OCI-LY3 (cell line): ENCODE results near the gene NRG3.

Source experiments
- H2AFZ ChIP-seq: fragments of 200-600, 300-600 bp; shearing (Covaris generic); 2 replicates; pipeline ENCODE4 v1.6.0; 2014; ENCODE audit warnings: antibody characterized with exemption, low read depth, low read length
- H3K27ac ChIP-seq: fragments of 200-600, 300-600 bp; sonication (generic); 2 replicates; pipeline ENCODE4 v1.5.1; 2014; ENCODE audit warnings: mild to moderate bottlenecking, low read length, moderate library complexity, mixed read lengths
- H3K27me3 ChIP-seq: fragments of 200-600, 300-600 bp; sonication (generic); 2 replicates; pipeline ENCODE4 v1.6.1; 2014; ENCODE audit warnings: low read depth, low read length, mixed read lengths
- H3K36me3 ChIP-seq: fragments of 200-600, 300-600 bp; sonication (generic); replicated peaks from 2 replicates; pipeline ENCODE3; 2014; ENCODE audit warnings: low read depth, low read length, mixed read lengths
- H3K4me1 ChIP-seq: fragments of 300-600, 200-600 bp; sonication (generic); 2 replicates; pipeline ENCODE4 v1.6.1; 2014; ENCODE audit warnings: low read length, mixed read lengths
- H3K4me2 ChIP-seq: fragments of 200-600, 300-600 bp; sonication (generic); 2 replicates; pipeline ENCODE4 v1.6.1; 2014; ENCODE audit warnings: low read length, mixed read lengths
- H3K4me3 ChIP-seq: fragments of 300-600, 200-600 bp; sonication (generic); 2 replicates; pipeline ENCODE4 v1.5.1; 2014; ENCODE audit warnings: antibody characterized with exemption, mild to moderate bottlenecking, low read length, moderate library complexity
- H3K79me2 ChIP-seq: fragments of 300-600, 200-600 bp; shearing (Covaris generic); 2 replicates; pipeline ENCODE4 v1.6.1; 2014; ENCODE audit warnings: mild to moderate bottlenecking, low read length, mixed read lengths
- H3K9ac ChIP-seq: fragments of 300-600, 200-600 bp; shearing (Covaris generic); 2 replicates; pipeline ENCODE4 v1.6.0; 2014; ENCODE audit warnings: mild to moderate bottlenecking, low read length, moderate library complexity
- H3K9me3 ChIP-seq: fragments of 200-600, 300-600 bp; shearing (Covaris generic); 2 replicates; pipeline ENCODE4 v1.6.1; 2014; ENCODE audit warnings: low read length, mixed read lengths; ENCODE audit not compliant: insufficient read depth
- H4K20me1 ChIP-seq: fragments of 200-600, 300-600 bp; sonication (generic); 2 replicates; pipeline ENCODE4 v1.6.1; 2016; ENCODE audit warnings: low read length, mixed read lengths; ENCODE audit not compliant: insufficient read depth
- CTCF ChIP-seq: fragments of 200-600, 300-600 bp; sonication (generic); IDR thresholded peaks from 2 replicates; pipeline ENCODE4 v1.5.1; 2014; ENCODE audit warnings: antibody characterized with exemption, low read length, low read depth
- EZH2phosphoT487 ChIP-seq: fragments of 200-600 bp; shearing (Covaris generic); IDR thresholded peaks from 2 replicates; pipeline ENCODE4 v1.6.1; 2018; ENCODE audit warnings: antibody characterized with exemption, mixed run types, low read depth

The NRG3 gene

GRCh38 chr10:82160307-82160706 is 285.3 kb downstream of the NRG3 start:
- no peak for TF ChIP-seq EZH2phosphoT487
- TF ChIP-seq CTCF = no peak
- Histone ChIP-seq H3K9ac (no peak overlapping the region), H3K4me2 (no peak overlapping the region), H2AFZ (no peak overlapping the region), H3K36me3 (no peaks in the 10 kb centered on the region), H3K27ac (no peak overlapping the region), H3K9me3 (no peaks in the 10 kb centered on the region), H3K27me3 (no peaks in the 10 kb centered on the region), H3K4me3 (no peak overlapping the region), H3K4me1 (no peaks in the 10 kb centered on the region), H4K20me1 (no peaks in the 10 kb centered on the region), H3K79me2 (no peaks in the 10 kb centered on the region)

GRCh38 chr10:82161264-82161663 is 286.3 kb downstream of the NRG3 start:
- Histone ChIP-seq H3K4me3 (no peak overlapping the region), H2AFZ (no peak overlapping the region), H3K4me1 (no peaks in the 10 kb centered on the region), H3K36me3 (no peaks in the 10 kb centered on the region), H3K4me2 (no peak overlapping the region), H3K27me3 (no peaks in the 10 kb centered on the region), H3K79me2 (no peaks in the 10 kb centered on the region), H3K9me3 (no peaks in the 10 kb centered on the region), H4K20me1 (no peaks in the 10 kb centered on the region), H3K27ac (no peak overlapping the region), H3K9ac (no peak overlapping the region)
- no peak for TF ChIP-seq EZH2phosphoT487
- no peak for TF ChIP-seq CTCF

- no peaks in the 10 kb centered on the region for H3K9me3 ChIP-seq
- no peak overlapping the region for H3K9ac ChIP-seq
- TF ChIP-seq CTCF = no peak
- no peak for TF ChIP-seq EZH2phosphoT487
- H3K79me2 ChIP-seq = no peaks in the 10 kb centered on the region
- no peak overlapping the region for H3K4me3 ChIP-seq
- no peak overlapping the region for H2AFZ ChIP-seq
- no peaks in the 10 kb centered on the region for H3K36me3 ChIP-seq
- no peak overlapping the region for H3K27ac ChIP-seq
- H3K4me1 ChIP-seq = no peaks in the 10 kb centered on the region
- no peaks in the 10 kb centered on the region for H4K20me1 ChIP-seq
- no peaks in the 10 kb centered on the region for H3K27me3 ChIP-seq
- H3K4me2 ChIP-seq = no peak overlapping the region
These were observed 287.7 kb downstream of the NRG3 start for GRCh38 chr10:82162549-82163195.

GRCh38 chr10:82171899-82172298 is 296.9 kb downstream of the NRG3 start:
- TF ChIP-seq CTCF = no peak
- TF ChIP-seq EZH2phosphoT487 = no peak
- Histone ChIP-seq H3K79me2 (no peaks in the 10 kb centered on the region), H3K4me2 (no peak overlapping the region), H3K27me3 (no peaks in the 10 kb centered on the region), H2AFZ (no peak overlapping the region), H4K20me1 (no peaks in the 10 kb centered on the region), H3K9me3 (no peaks in the 10 kb centered on the region), H3K27ac (no peak overlapping the region), H3K4me3 (no peak overlapping the region), H3K9ac (no peak overlapping the region), H3K4me1 (no peaks in the 10 kb centered on the region), H3K36me3 (no peaks in the 10 kb centered on the region)
